ENCODE measurements around the gene SH3D19.

SH3D19 gene

GRCh38 chr4:151325949-151326246 is 493 bp upstream of the SH3D19 start:
- no peak overlapping the region for H2AFZ ChIP-seq (ENCODE audit: low read length)
- no peak overlapping the region for H3K4me2 ChIP-seq (ENCODE audit: low read depth, low read length, poor library complexity, severe bottlenecking)
- H3K4me3 ChIP-seq (ENCODE audit: low read length, poor library complexity, severe bottlenecking) = no peak overlapping the region
- no peaks in the 10 kb centered on the region for H3K27me3 ChIP-seq (ENCODE audit: insufficient read depth, low read length, poor library complexity, severe bottlenecking)
- H3K4me1 ChIP-seq (ENCODE audit: insufficient read depth, low read length, poor library complexity, severe bottlenecking) = no peaks in the 10 kb centered on the region
- H3K9ac ChIP-seq (ENCODE audit: low read depth, low read length, poor library complexity, severe bottlenecking) = no peak overlapping the region
- no peaks in the 10 kb centered on the region for H3K9me2 ChIP-seq (replicated peaks; ENCODE audit: low read depth, low read length)
- no peaks in the 10 kb centered on the region for H3K9me3 ChIP-seq (ENCODE audit: insufficient read depth, low read depth, low read length)
- TF ChIP-seq CTCF (conservative IDR thresholded peaks at IDR 0.05; ENCODE audit: low read length) (no peak), EZH2phosphoT487 (IDR thresholded peaks at IDR 0.05; ENCODE audit: borderline replicate concordance) (no peak)
- H3K36me3 ChIP-seq (ENCODE audit: insufficient read depth, low read length) = no peaks in the 10 kb centered on the region
- H3K79me2 ChIP-seq (ENCODE audit: insufficient read depth, low read length) = no peaks in the 10 kb centered on the region
- no peaks in the 10 kb centered on the region for H3F3A ChIP-seq (ENCODE audit: low read depth)
- H4K20me1 ChIP-seq (ENCODE audit: insufficient read depth, low read length, poor library complexity, severe bottlenecking) = no peaks in the 10 kb centered on the region

GRCh38 chr4:151324752-151325110 is 674 bp downstream of the SH3D19 start:
- Histone ChIP-seq H3K4me1 (ENCODE audit: insufficient read depth, low read length, poor library complexity, severe bottlenecking) (no peaks in the 10 kb centered on the region), H3K27me3 (ENCODE audit: insufficient read depth, low read length, poor library complexity, severe bottlenecking) (no peaks in the 10 kb centered on the region), H3K9ac (ENCODE audit: low read depth, low read length, poor library complexity, severe bottlenecking) (no peak overlapping the region), H3K79me2 (ENCODE audit: insufficient read depth, low read length) (no peaks in the 10 kb centered on the region), H4K20me1 (ENCODE audit: insufficient read depth, low read length, poor library complexity, severe bottlenecking) (no peaks in the 10 kb centered on the region), H3K4me2 (ENCODE audit: low read depth, low read length, poor library complexity, severe bottlenecking) (no peak overlapping the region), H3K36me3 (ENCODE audit: insufficient read depth, low read length) (no peaks in the 10 kb centered on the region), H3K9me3 (ENCODE audit: insufficient read depth, low read depth, low read length) (no peaks in the 10 kb centered on the region), H3K9me2 (replicated peaks; ENCODE audit: low read depth, low read length) (no peaks in the 10 kb centered on the region), H2AFZ (ENCODE audit: low read length) (no peak overlapping the region), H3F3A (ENCODE audit: low read depth) (no peaks in the 10 kb centered on the region), H3K4me3 (ENCODE audit: low read length, poor library complexity, severe bottlenecking) (no peak overlapping the region)
- TF ChIP-seq EZH2phosphoT487 (IDR thresholded peaks at IDR 0.05; ENCODE audit: borderline replicate concordance) (no peak), CTCF (conservative IDR thresholded peaks at IDR 0.05; ENCODE audit: low read length) (no peak)

DNA sequence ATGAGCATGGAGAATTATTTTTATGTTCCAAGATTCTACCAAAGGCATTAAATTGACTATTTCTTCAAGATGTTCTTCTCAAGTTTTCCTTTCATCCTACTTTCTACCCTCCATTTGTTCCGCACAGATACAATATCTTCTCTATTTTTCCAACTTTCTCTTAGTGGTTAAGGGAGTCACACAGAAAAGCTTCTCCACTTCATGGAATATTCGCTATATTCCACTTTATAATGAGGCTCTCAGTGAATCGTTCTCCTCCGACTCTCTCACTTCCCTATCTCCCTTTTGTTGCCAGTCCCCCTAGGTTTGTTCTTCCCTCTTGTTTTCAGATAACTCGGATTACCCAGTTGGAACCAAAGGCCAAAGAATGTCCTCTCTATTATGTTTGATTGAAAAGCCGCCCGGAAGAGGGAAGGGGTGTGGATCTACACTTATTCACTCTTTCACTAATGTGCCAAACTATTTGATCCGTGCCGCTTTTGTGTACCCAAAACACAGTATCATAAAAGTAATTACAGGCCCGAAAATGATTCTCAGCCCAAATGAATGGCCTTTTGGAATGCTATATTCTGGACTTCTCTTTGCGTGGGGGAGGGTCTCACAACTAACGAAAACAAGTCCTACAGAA is 1.2 kb downstream of the SH3D19 start:
- Histone ChIP-seq H3F3A (ENCODE audit: low read depth) (no peaks in the 10 kb centered on the region), H3K9me2 (replicated peaks; ENCODE audit: low read depth, low read length) (no peaks in the 10 kb centered on the region), H3K36me3 (ENCODE audit: insufficient read depth, low read length) (no peaks in the 10 kb centered on the region), H3K27me3 (ENCODE audit: insufficient read depth, low read length, poor library complexity, severe bottlenecking) (no peaks in the 10 kb centered on the region), H3K4me3 (ENCODE audit: low read length, poor library complexity, severe bottlenecking) (no peak overlapping the region), H3K79me2 (ENCODE audit: insufficient read depth, low read length) (no peaks in the 10 kb centered on the region), H2AFZ (ENCODE audit: low read length) (no peak overlapping the region), H3K4me1 (ENCODE audit: insufficient read depth, low read length, poor library complexity, severe bottlenecking) (no peaks in the 10 kb centered on the region), H3K4me2 (ENCODE audit: low read depth, low read length, poor library complexity, severe bottlenecking) (no peak overlapping the region), H3K9me3 (ENCODE audit: insufficient read depth, low read depth, low read length) (no peaks in the 10 kb centered on the region), H3K9ac (ENCODE audit: low read depth, low read length, poor library complexity, severe bottlenecking) (no peak overlapping the region), H4K20me1 (ENCODE audit: insufficient read depth, low read length, poor library complexity, severe bottlenecking) (no peaks in the 10 kb centered on the region)
- TF ChIP-seq CTCF (conservative IDR thresholded peaks at IDR 0.05; ENCODE audit: low read length) (no peak), EZH2phosphoT487 (IDR thresholded peaks at IDR 0.05; ENCODE audit: borderline replicate concordance) (no peak)

Data from Loucy (cell line).